NCI-H2107 treated with DMSO at 0.1 percent for 48 hours (cell line): ENCODE results near the gene SPECC1L.

Experiments
- DNase-seq: peaks from one replicate; lab custom pipeline; 2025; ENCODE audit not compliant: unreplicated experiment; lab: John Stamatoyannopoulos, UW

SPECC1L gene

DNA sequence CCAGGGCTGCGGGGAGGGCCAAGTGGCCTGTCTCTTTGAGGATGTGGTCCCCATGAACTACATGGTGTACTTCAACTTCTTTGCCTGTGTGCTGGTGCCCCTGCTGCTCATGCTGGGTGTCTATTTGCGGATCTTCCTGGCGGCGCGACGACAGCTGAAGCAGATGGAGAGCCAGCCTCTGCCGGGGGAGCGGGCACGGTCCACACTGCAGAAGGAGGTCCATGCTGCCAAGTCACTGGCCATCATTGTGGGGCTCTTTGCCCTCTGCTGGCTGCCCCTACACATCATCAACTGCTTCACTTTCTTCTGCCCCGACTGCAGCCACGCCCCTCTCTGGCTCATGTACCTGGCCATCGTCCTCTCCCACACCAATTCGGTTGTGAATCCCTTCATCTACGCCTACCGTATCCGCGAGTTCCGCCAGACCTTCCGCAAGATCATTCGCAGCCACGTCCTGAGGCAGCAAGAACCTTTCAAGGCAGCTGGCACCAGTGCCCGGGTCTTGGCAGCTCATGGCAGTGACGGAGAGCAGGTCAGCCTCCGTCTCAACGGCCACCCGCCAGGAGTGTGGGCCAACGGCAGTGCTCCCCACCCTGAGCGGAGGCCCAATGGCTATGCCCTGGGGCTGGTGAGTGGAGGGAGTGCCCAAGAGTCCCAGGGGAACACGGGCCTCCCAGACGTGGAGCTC, 170.2 kb downstream of the SPECC1L start:
- DNase-seq, result no peak

GRCh38 chr22:24441406-24442351, 171.0 kb downstream of the SPECC1L start:
- DNase-seq, result peak; percentile 22

DNA sequence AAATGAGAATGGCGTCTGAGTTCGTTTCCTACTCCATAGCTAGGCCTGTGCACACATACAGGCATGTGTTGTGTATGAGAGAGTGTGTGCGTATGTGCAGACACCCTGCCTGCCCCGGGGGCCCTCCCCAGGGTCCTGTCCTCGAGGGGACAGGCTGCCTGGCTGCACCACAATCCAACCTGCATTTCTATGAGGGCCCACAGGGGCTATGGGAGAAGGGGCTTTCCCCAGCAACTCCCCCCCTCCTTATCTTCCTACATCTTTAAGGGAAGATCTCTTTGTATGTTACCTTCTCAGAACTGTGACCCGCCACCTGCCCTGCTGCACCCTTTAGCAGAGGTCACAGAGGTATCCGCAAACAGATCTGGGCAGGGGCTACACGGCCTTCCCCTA, 171.7 kb downstream of the SPECC1L start:
- DNase-seq, result no peak

GRCh38 chr22:24443668-24444067, 173.0 kb downstream of the SPECC1L start:
- no peak for DNase-seq

- no peak for DNase-seq
These were observed 173.6 kb downstream of the SPECC1L start for GRCh38 chr22:24444251-24444650.

DNA sequence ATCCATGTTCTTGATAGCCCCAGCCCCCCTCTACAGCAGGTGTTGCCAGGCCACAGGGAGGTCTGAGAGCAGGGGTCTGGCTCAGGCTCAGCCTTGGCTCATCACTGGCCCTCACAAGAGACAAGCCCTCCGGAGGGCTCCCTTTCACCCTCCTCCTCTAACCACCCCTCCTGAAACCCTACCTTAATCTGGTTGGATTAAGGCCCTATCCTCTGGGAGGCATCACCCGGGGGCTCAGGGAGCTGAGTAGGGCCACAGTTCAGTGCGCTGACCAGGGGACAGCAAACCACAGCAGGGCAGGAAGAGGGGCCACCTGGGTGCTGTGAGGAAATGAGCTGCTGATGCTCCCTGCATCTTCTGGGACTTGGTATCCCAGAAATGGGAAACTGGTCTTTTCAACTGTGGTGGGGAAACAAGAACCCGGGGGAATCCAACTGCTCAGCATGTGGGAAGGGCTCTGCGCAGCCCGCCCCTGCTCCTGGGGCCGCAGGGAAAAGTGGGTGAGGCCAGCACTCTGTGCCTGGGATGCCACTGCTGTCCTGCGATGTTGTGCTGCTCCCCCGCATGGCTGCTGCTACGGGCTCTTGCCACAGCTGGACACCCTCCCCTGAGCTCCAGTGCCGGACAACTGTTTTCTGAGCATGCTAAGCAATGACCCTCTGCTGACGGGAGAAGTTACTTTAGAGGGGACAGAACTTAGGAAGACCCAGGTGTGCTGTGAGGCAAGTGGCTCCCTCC, 174.3 kb downstream of the SPECC1L start:
- DNase-seq, result no peak

- no peak for DNase-seq
These were observed 175.0 kb downstream of the SPECC1L start for GRCh38 chr22:24445481-24446259.

GRCh38 chr22:24446260-24446611, 175.6 kb downstream of the SPECC1L start:
- no peak for DNase-seq

DNA sequence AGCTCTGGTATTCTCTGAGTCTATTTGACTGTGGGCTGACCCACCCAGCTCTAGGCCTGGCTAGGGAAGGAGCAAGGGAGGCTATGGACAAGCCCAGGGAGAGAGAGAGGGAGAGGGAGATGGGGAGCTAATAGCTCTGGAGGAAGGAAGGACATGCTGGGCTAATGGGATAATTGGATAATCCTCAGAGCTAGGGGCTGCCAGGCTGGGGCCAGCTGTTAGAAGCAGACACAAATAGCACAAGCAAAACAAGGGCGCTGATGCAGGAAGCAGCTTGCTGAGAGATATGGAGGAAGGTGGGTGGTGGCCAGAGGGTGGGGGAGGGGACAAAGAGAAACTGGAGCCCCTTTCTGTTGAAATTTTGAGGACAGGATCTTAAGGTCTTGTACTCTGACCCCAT, 180.0 kb downstream of the SPECC1L start:
- no peak for DNase-seq

DNA sequence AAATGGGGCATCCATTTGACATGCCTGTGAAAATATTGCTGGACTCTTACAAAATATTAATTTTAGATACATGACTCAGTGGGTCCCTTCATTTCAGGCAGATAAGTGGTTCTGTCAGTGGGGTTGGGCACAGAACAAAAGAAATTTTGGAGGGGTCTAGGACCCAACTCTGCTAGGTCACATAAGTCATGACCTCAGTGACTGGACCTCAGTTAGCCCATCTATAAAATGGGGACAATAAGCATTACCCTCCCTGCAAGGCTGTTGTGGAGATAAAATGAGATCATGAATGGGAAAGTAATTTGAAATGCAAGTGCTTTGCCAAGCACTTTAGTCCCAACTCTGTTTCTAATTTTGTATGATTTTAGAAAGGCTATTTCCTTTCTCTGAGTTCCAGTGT, 180.5 kb downstream of the SPECC1L start:
- no peak for DNase-seq

GRCh38 chr22:24453853-24454252, 183.2 kb downstream of the SPECC1L start:
- DNase-seq, result no peak

DNA sequence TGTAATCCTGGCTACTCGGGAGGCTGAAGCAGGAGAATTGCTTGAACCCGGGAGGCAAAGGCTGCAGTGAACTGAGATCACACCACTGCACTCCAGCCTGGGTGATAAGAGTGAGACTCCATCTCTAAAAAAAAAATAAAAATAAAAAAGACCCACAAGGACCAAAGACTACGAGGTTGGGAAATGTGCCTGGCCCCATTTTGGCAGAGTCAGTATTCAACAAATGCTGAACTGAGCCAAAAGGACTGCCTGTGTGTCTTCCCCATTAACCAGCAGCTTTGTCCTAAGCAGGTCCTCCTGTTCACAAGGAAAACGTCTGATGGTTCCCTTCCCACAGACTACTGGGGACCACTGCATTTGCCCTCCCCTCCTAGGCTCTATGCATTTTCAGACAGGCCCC, 184.4 kb downstream of the SPECC1L start:
- no peak for DNase-seq

- no peak for DNase-seq
These were observed 185.3 kb downstream of the SPECC1L start for GRCh38 chr22:24455751-24456426.

- no peak for DNase-seq
These were observed 187.3 kb downstream of the SPECC1L start for GRCh38 chr22:24457894-24458420.

DNA sequence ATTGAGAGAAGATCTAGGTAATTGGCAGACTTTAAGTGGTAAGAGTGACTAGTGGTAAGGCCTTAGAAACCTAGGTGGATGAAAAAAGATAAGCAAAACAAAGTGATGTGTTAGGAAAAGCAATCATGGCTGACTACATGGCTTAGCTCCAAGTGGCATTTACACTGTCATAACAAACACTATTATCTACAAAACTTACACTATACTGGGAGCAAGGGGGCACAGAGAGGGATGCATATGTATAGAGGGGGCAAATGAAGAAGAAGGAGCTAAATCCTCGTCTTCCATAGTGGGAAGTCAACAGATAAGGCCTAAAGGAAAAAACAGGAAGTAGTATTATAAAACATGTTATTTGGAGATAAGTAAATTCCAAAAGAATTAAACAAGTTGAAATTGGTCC, 189.3 kb downstream of the SPECC1L start:
- DNase-seq, result no peak

GRCh38 chr22:24460418-24461089, 189.9 kb downstream of the SPECC1L start:
- DNase-seq, result no peak

- DNase-seq, result no peak
These were observed 192.6 kb downstream of the SPECC1L start for GRCh38 chr22:24463071-24463760.

- DNase-seq, result no peak
These were observed 194.9 kb downstream of the SPECC1L start for GRCh38 chr22:24465566-24465965.

DNA sequence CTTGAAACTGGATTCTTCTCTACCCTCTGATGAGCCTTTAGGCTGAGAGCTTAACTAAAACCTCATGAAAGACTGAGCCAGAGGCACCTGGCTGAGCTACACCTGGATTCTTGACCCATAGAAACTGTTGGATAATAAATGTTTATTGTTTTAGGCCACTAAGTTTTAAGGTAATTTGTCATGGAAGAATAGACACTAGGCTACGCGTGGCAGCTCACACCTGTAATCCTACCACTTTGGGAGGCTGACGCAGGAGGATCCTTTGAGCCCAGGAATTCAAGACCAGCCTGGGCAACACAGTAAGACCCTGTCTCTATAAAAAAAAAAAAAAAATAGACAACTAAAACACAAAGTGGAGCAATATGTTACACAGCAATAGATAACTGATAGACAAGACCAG, 195.3 kb downstream of the SPECC1L start:
- no peak for DNase-seq
